ENCODE measurements around the gene GALNT7.
"Not testable (repeated sequence)": the region's sequence is repeated elsewhere in the genome, so short reads cannot be mapped to it uniquely, and the experiment has no call there.

GALNT7 gene

DNA sequence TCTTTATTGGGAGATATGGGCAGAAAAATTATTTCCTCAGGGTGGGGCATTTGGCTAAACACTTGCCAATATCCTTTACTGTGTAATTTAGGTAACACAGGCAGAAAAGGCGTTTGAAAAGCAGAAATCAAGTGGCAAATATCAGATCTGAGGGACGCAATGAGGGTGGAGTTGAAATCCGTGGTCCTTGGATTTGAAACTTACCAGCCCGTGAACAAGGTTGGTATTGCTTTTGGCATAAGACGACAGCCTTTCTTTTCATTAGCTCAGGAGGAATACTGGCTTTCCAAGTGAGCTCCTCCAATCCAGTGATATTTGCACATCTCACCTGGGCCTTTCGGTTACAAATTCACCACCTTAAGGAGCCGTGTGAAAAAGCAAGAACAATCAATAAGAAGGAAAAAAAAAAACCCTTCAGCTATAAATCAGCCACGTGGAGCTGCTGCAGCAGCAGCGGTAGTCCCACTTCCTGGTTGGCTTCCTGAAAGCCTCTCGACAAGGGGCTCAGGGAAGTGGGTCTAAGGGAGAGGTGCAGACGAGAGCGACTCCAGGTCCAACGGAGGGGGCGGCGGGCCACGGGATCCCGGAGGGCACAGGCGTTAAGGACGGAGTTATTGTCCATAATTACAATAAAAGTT lies 734 bp upstream of the GALNT7 start:
- DNase-seq (ENCODE audit: low spot score): peak; percentile 40

DNA sequence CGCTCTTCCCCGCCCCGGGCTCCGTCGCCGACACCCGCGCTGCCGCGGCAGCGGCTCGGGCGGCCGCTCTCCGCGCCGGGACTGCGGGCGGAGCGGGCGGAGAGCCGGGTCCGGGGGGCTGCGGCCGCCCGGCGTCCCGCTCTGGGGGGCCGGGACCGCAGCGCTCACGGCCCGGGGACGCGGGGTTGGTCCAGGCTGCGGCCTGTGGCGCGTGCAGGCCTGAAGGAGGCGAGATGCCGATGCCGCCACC lies 492 bp downstream of the GALNT7 start:
- no peak for DNase-seq (ENCODE audit: low spot score)

DNA sequence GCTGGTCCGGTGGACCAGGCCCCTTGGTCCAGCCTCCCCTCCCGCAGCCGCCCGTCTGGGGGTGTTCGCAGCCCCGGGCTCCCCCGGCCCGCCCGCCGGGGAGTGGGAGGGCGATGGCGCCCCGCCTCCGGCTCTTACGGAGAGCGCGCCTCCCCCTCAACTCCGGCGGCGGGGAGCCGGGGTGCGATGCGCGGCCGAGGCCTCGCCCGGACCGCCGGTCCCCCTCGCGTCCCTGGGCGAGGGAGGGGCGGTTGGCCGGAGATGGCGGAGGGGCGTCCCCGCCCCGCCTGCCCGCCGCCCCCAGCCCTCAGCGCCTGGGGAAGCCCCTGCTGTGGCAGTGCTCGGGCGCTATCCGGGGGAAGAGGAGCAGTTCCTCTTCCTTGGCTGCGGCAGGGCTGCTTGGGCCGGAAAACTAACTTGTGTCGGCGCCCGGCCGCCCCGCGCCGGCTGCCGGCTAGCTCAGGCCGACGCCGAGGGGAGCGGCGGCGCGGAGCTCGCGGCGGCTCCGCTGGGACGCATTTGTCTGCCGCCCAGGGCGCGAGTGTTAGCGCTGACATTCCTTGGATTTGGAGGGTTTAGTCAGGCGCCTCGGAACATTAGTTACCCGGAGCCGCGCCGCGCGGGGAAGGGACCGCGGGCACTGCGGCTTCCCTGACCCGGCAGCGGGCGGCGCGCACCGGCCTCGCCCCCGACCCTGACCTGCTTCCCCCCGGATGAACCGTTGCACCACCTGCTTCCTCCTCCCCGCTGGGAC lies 994 bp downstream of the GALNT7 start:
- DNase-seq (ENCODE audit: low spot score): peak; percentile 85

DNA sequence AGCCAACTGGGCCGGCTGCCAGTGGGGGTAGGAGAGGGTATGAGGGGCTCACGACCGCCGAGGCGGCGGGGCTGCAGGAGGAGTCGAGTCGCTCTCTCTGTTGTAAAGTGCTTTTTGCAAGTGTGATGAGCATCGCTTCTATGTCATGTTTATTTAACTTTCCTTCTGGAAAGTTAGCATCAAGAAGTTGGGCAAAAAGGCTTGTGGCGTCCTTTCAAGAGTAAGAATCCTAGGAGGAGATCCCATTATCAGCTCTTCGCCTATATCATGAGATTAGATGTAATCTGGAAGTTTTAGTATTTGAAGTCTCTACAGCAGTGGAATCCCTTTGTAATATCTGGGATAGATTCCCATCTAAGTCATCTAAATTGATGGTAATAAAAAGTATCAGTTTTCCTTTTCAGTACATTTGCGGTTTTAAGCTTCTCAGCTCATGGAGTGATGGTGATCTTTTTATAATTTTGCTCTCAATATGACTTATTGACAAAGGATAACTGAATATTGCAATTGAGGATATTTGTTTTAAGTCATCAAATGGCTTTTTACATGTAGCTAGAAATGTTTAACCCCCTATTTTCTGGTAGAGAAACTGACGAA lies 1.7 kb downstream of the GALNT7 start:
- no peak for DNase-seq (ENCODE audit: low spot score)

DNA sequence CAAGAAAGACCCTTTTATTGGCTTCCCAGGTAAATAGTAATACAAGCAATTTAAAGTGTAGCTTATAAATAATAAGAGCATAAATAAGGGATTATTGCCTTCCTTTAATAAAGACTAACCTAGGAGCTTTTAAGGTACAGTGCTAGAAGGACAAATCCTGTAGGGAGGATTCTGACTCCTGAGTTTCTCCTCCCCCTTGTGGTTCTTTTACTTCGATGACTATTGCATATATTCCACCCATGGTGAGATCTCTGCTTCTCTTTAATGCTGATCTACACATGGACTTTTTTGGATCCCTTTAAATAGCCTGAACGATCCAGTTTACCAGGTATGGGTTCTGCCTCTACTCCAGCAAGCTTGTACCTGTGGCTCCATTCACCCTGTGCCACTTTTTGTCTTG lies 2.5 kb downstream of the GALNT7 start:
- peak; percentile 38 for DNase-seq (ENCODE audit: low spot score)

DNA sequence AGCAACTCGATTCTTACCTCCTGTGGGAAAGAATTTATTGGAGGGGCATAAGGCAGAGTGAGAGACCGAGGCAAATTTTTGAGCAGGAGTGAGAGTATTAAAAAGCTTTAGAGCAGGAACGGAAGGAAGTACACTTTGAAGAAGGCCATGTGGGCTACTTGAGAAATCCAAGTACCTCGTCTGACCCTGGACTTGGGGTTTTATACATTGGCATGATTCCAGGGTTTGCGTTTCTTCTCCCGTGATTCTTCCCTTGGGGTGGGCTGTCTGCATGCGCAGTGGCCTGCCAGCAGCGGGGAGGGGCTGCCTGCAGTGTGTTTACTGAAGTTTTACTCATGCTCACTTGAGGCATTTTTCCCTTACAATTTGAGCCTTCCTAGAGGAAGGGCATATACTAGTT lies 3.4 kb downstream of the GALNT7 start:
- no peak for DNase-seq (ENCODE audit: low spot score)

DNA sequence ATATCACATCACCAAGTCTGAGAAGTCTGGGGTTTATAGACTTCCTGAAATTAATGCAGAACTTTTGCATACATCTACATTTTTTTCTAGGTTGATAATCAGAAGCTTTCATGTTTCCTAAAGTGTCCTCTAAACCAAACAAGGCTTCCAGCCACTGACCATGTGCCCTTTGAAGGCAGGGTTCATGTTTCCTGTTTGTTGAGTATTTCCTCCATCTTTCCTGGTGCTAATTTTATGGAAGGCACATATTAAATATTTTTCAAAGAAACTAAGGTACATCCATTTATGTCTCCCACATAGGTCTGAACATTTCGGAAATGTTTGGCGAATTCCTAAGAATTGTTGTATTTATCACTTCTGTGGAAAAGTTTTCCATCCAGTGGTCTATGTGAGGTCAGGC lies 5.6 kb downstream of the GALNT7 start:
- no peak for DNase-seq (ENCODE audit: low spot score)

DNA sequence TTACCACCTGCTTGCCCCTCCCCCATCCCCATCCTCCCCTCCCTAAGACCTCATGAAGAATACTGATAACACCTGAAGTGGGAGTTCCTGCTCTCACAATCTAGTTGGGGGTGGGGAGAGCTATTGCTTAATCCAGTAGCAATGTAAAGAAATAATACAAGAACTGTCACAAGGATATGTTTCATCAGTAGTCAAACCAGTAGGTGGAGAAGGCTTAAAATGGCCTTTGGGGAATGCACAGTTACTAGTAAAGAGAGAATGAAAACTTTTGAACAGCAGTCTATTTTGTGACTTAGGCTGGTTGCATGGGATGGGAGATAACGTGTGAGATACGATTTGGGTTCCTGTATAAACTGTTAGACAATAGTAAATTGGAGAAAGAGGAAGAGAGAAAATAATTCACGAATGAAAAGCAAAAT lies 6.0 kb downstream of the GALNT7 start:
- no peak for DNase-seq (ENCODE audit: low spot score)

DNA sequence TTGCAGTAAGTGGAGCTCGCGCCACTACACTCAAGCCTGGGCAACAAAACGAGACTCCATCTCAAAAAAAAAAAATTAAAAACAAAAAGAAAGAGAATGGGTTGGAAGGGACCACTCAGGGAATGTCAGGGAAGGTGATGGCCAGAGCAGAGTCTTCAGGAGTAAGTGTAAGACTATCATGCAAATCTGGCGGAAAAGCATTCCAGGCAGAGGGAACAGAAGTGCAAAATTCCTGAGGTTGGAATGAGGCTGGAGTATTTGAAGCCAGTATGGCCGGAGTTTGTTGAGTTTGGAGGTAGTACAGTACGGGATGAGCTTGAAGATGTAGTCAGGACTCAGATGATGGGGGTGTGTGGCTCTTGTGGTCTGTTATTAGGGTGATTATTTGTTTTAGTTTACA lies 7.4 kb downstream of the GALNT7 start:
- DNase-seq (ENCODE audit: low spot score): no peak

DNA sequence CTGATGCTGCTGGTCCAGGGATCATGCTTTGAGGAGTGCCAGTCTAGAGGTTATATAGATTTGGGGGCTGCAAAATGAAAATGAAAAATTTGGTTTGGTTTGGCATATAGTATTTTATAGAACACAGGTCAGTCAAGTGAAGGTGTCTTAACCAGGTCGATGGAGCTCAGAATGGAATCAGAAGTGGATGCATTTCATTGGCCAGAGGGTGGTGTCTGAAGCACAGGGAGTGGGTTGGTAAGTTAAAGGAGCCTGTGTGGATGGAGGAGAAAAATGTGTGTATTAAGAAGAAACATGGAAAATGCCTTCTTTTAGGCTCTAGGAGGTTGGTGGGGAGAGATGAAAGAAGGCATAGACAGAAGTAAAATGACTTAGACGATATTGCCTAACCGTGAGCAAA lies 8.6 kb downstream of the GALNT7 start:
- no peak for DNase-seq (ENCODE audit: low spot score)

DNA sequence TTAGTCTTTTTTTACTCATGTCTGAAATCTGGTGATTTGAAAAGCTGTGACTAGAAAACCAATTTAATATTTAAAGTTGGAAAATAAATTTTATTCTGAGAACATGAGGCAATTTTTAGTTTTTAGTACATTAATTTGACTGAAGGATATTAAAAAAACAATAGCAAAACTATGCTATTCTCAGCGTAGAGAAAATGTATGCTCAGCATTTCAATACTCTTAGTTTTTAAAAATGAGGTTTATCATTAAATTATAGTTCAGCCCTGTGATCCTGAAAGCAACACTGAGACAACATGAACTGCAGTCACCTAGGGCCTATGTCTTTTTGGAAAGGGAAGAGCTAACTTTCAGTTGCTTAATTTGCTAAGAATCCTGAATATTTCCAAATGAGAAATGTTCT lies 9.5 kb downstream of the GALNT7 start:
- DNase-seq (ENCODE audit: low spot score): no peak

DNA sequence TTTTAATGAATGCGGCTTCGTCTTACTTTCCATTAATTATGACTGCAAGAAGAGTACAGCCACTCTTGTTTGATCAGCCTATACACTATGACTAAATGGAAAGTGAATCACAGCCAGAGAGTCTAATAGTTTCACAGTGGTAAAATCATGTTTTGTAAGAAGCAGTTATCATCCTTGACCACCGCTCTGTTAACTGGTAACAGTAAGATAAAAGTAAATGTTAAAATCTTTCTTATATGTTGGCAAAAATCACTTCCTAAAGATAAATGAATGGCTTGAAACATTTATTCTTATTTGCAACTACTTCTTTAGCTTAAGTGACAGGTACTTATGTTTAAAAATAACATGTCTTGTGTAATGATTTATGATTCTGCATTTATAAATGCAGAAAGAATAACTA lies 13.2 kb downstream of the GALNT7 start:
- peak; percentile 48 for DNase-seq (ENCODE audit: low spot score)

DNA sequence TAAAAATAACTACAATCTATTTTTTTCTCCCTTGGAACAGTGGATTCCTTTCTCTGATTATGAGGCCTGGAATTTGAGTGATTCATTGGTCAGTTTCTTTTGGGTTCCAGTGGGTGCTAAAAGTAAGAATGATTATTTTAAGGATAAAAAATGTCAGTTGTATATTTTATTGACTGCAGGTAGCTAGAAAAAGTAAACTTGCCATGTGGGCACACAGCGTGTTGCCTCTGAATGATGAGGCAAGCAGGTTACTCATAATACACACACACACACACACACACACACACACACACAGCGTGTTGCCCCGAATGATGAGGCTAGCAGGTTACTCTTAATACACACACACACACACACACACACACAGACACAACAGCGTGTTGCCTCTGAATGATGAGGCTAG lies 13.8 kb downstream of the GALNT7 start:
- DNase-seq (ENCODE audit: low spot score): peak; percentile 74

DNA sequence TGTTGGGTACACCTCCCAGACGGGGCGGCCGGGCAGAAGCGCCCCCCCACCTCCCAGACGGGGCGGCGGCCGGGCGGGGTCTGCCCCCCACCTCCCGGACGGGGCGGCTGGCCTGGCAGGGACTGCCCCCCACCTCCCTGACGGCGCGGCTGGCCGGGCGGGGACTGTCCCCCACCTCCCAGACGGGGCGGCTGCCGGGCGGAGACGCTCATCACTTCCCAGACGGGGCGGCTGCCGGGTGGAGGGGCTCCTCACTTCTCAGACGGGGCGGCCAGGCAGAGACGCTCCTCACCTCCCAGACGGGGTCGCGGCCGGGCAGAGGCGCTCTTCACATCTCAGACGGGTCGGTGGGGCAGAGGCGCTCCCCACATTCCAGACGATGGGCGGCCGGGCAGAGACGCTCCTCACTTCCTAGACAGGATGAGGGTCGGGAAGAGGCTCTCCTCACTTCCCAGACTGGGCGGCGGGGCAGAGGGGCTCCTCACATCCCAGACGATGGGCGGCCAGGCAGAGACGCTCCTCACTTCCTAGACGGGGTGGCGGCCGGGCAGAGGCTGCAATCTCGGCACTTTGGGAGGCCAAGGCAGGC lies 15.1 kb downstream of the GALNT7 start:
- DNase-seq (ENCODE audit: low spot score): not testable (repeated sequence)

DNA sequence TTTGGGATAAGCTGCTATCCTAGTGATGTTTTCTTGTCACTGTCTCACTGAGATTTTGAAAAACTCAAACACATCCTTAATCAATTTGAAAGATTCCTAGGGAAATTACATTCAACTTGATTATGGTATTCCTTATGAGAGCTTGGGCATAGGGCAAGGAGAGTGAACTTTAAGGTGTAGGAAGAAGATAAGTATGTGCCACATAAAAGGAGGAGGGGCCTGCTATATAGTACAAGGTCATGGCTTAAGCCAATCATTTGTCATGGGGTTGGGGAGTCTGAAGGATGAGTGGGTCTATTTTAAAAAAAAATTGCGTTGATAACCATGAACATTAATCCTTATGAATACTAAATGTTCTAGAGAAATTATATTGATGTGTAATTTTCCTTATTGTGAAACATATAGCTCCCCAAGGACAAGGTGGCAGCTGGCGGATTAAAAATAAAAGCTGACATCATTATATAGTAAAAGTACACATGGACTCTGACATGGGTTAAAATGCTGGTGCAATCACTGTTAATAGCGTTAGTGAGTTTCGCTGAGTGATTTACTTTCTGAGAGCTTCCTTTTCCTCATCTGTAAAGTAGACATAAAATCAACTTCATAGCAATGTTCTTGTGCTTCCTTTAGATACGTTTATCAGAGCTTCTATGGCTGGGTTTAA lies 17.4 kb downstream of the GALNT7 start:
- no peak for DNase-seq (ENCODE audit: low spot score)

DNA sequence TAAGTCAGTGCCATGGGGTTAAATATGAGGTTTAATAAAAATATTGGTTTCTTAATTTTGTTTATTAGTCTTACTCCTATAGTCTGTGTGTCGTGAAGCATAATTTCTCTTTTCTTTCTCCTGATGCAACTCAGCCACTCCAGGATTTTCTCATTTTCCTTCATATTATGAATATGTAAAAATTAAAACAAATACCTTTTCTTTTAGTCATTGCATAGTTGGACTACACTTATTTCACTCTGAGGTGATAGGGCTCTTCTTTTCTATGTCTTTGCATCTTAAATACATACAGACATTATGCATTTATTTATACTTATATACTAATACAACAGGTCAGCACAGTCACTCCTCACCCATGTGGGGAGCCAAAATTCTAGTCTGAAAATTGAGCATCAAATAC lies 19.1 kb downstream of the GALNT7 start:
- DNase-seq (ENCODE audit: low spot score): no peak

DNA sequence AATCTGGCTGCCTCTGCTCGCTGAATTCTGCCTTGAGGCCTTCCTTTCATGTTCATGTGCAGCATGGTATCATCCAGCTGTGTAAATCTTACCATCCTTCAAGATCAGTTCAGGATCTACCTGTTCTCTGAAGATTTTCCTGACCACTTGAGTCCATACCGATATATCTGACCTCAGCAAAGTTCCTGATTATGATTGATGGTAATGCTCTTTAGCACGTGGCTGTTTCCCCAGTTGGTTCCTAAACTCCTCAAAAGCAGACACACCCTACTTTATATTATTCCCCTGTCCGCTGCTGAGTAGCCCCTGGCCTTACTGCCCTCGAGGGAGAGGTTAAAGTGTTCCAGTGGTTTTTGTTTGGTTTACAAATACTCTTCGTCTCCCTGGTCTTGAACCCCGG lies 20.0 kb downstream of the GALNT7 start:
- DNase-seq (ENCODE audit: low spot score): no peak

DNA sequence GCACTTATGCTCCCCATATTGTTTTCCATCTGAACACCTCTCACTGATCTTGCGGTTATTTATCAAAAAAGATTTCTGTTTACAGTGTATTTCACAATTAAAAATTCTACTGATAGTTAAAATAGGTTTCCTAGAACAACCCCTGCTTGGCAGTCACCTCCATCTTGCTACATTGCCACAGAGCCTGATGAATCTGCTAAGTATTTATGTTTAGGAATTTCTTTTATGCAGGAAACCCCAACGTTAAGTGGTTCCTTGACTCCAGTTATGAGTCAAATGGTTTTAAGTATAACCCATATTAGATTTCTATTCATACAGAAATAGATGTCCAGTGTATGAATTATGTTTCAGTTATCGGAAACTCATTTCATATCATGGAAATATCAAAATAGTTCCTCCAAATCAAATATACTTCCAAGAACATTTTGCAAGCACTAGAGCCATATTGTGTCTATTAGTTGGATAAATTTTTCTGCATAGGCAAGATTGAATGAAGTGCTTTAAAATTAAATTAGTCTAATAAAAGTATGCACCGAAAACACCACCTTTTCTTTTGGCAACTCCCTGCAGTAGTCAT lies 20.6 kb downstream of the GALNT7 start:
- peak; percentile 10 for DNase-seq (ENCODE audit: low spot score)

DNA sequence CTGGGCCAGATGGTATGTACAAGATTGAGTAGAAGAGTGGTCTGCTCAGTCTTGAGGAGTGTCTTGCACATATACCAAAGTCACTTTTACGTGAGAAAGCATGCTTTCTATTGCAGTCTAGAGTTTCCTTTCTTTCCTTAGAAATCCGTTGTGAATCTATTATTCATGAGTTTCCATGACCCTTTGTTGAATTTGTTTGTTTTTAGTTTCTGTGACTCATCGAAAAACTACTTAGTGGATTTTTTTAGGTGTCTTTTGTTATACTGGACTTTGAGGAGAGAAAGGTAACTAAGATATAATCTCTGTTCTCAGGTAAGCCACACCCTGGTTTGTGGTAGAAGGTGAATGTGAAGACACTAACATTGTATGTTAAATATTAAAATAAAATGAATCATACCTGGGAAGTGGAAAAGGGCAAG lies 23.0 kb downstream of the GALNT7 start:
- no peak for DNase-seq (ENCODE audit: low spot score)

DNA sequence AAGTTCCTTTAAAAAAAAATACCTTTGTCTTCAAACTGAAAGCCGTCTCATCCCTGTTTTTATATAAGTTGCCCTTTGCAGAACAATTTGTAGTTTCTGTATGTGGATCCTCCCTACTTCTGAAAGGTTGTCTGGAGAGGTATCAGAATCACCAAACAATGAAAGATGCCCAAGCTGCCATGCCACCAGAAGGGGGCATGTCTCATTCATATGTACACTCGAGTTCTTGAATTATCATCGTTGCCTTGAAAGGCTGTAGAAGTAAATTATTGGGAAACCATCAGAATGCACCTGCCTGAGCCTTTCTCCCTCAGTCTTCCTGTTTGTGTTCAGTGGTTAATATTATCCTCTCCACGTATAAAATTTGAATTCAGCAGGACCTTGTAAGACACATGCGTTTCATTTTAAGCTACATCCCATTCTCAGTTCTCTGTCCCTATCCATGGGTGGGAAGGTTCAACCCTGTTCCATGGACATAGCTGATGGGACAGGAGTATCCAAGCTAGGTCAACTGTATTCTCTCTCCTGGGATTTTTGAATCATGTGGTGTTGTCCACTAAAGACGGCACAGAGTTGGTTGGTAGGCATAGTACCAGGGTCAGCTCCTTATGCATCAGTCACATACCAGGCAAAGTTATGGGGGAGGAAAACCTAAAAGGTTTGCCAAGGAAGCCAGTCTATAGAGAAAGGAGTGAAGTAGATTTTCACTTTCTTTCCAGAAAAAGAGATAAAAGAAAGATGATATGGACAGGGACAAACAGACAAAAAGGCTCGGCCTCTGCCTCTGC lies 24.0 kb downstream of the GALNT7 start:
- no peak for DNase-seq (ENCODE audit: low spot score)

DNA sequence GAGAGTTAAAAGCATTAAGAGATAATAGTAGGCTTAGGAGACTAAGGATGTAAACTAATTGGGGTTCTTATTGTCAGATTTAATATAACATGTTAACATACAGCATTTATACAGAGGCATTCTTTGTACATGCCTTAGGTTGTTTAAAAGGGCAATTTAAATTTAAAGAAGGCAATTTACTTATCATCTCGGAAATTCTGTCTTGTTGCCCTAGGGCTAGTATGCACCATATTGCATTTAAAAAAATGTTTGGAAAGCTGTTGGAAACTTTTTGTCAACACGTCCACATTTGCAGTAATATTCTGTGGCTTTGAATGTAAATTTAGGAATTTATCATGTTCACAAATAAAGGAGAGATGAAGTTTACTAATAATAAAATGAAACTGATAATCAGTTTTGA lies 25.5 kb downstream of the GALNT7 start:
- no peak for DNase-seq (ENCODE audit: low spot score)

DNA sequence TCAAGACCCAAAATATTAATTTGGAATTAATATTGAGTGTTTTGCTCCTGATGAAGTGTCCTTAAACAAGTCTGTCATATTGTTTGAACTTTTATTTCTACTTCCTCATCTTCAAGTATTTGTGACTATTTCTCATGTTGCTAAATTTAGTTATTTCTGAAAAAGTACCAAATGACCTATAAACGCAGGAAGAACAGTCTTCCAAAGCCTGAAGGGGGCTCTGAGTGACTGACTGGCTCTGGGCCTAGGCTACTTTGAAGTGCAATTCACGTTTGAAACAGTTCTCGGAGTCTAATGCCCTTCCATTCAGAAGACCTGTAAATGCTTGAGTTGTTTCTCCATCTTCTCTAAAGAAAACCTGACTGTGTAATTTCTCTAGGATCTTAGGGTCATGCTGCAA lies 26.5 kb downstream of the GALNT7 start:
- no peak for DNase-seq (ENCODE audit: low spot score)
